ENCODE data around the gene CENPK.

Gene CENPK

GRCh38 chr5:65479527-65479926, 83.4 kb downstream of the CENPK start:
- no peak for DNase-seq (ENCODE audit: extremely low spot score)
- ChIA-PET POLR2A (interaction anchor here (1.1 kb wide), 1 partner anchor 409 kb away, joined by 3 read pairs; no protein-coding TSS in a partner anchor), CTCF (no interaction called here)
- TF ChIP-seq LEF1 (IDR thresholded peaks at IDR 0.05; ENCODE audit: borderline replicate concordance) (no peak), FOXM1 (IDR thresholded peaks at IDR 0.05; ENCODE audit: borderline replicate concordance) (no peak), FOXK2 (IDR thresholded peaks at IDR 0.05) (no peak), ELF4 (IDR thresholded peaks at IDR 0.05) (no peak), HDGF (IDR thresholded peaks at IDR 0.05; ENCODE audit: borderline replicate concordance) (no peak), SUZ12 (IDR thresholded peaks at IDR 0.05) (no peak), CTBP1 (IDR thresholded peaks at IDR 0.05; ENCODE audit: borderline replicate concordance) (no peak), NFRKB (IDR thresholded peaks at IDR 0.05) (no peak), L3MBTL2 (conservative IDR thresholded peaks at IDR 0.05) (no peak), SP1 (IDR thresholded peaks at IDR 0.05) (no peak), FOXA1 (IDR thresholded peaks at IDR 0.05) (no peak), ZNF384 (IDR thresholded peaks at IDR 0.05) (no peak), ARNT (IDR thresholded peaks at IDR 0.05) (no peak)

GRCh38 chr5:65478336-65478735, 84.6 kb downstream of the CENPK start:
- CTCF ChIA-PET: interaction anchor here (0.6 kb wide), 1 partner anchor 258 kb away, joined by 3 read pairs; no protein-coding TSS in a partner anchor
- POLR2A ChIA-PET: no interaction called here
- TF ChIP-seq FOXM1 (IDR thresholded peaks at IDR 0.05; ENCODE audit: borderline replicate concordance) (no peak), FOXK2 (IDR thresholded peaks at IDR 0.05) (no peak), ZNF384 (IDR thresholded peaks at IDR 0.05) (no peak), HDGF (IDR thresholded peaks at IDR 0.05; ENCODE audit: borderline replicate concordance) (no peak), TARDBP (IDR thresholded peaks at IDR 0.05) (no peak), ELF4 (IDR thresholded peaks at IDR 0.05) (no peak), ARNT (IDR thresholded peaks at IDR 0.05) (no peak), SP1 (IDR thresholded peaks at IDR 0.05) (no peak), FOXA1 (IDR thresholded peaks at IDR 0.05) (no peak), BHLHE40 (IDR thresholded peaks at IDR 0.05; ENCODE audit: borderline replicate concordance) (no peak), L3MBTL2 (conservative IDR thresholded peaks at IDR 0.05) (no peak), CTBP1 (IDR thresholded peaks at IDR 0.05; ENCODE audit: borderline replicate concordance) (no peak), PKNOX1 (IDR thresholded peaks at IDR 0.05) (no peak)
- DNase-seq (ENCODE audit: extremely low spot score): no peak

- no peak for TF ChIP-seq ARNT (IDR thresholded peaks at IDR 0.05)
- no peak for TF ChIP-seq ZNF384 (IDR thresholded peaks at IDR 0.05)
- no peak for TF ChIP-seq CTBP1 (IDR thresholded peaks at IDR 0.05; ENCODE audit: borderline replicate concordance)
- no peak for TF ChIP-seq FOXK2 (IDR thresholded peaks at IDR 0.05)
- no peak for TF ChIP-seq L3MBTL2 (conservative IDR thresholded peaks at IDR 0.05)
- no peak for TF ChIP-seq HDGF (IDR thresholded peaks at IDR 0.05; ENCODE audit: borderline replicate concordance)
- TF ChIP-seq ELF4 (IDR thresholded peaks at IDR 0.05): no peak
- no peak for TF ChIP-seq LEF1 (IDR thresholded peaks at IDR 0.05; ENCODE audit: borderline replicate concordance)
- TF ChIP-seq BHLHE40 (IDR thresholded peaks at IDR 0.05; ENCODE audit: borderline replicate concordance): no peak
- TF ChIP-seq SP1 (IDR thresholded peaks at IDR 0.05): no peak
- TF ChIP-seq TARDBP (IDR thresholded peaks at IDR 0.05): no peak
- TF ChIP-seq SUZ12 (IDR thresholded peaks at IDR 0.05): no peak
- no peak for TF ChIP-seq FOXM1 (IDR thresholded peaks at IDR 0.05; ENCODE audit: borderline replicate concordance)
- no peak for TF ChIP-seq FOXA1 (IDR thresholded peaks at IDR 0.05)
- no peak for TF ChIP-seq PKNOX1 (IDR thresholded peaks at IDR 0.05)
- no peak for TF ChIP-seq NFRKB (IDR thresholded peaks at IDR 0.05)
- ChIA-PET POLR2A (no interaction called here), CTCF (no interaction called here)
- DNase-seq (ENCODE audit: extremely low spot score): no peak
Observed at GRCh38 chr5:65475895-65476294, 87.1 kb downstream of the CENPK start.

DNA sequence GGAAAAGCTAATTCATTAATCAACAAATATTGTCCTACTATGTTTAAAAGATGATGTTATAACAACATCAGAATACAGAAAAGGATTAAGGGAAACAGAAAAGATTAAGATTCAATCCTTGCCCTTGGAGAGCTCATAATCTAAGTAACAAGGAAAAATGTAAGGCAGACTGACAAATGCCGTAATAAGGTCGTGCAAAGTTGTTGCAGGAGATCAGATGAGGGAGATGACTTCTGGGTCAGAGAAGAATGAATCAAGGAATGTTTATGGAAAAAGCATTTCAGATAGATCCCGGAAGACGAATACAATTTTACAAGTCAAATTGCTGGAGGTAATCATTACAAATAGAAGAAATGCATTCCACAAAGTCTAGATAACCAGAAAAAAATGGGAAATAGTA, 87.6 kb downstream of the CENPK start:
- TF ChIP-seq SUZ12 (IDR thresholded peaks at IDR 0.05): no peak
- no peak for TF ChIP-seq FOXA1 (IDR thresholded peaks at IDR 0.05)
- no peak for TF ChIP-seq HDGF (IDR thresholded peaks at IDR 0.05; ENCODE audit: borderline replicate concordance)
- TF ChIP-seq SP1 (IDR thresholded peaks at IDR 0.05): no peak
- no peak for TF ChIP-seq ZNF384 (IDR thresholded peaks at IDR 0.05)
- no peak for TF ChIP-seq L3MBTL2 (conservative IDR thresholded peaks at IDR 0.05)
- TF ChIP-seq LEF1 (IDR thresholded peaks at IDR 0.05; ENCODE audit: borderline replicate concordance): no peak
- TF ChIP-seq ELF4 (IDR thresholded peaks at IDR 0.05): no peak
- TF ChIP-seq TARDBP (IDR thresholded peaks at IDR 0.05): no peak
- no peak for TF ChIP-seq FOXM1 (IDR thresholded peaks at IDR 0.05; ENCODE audit: borderline replicate concordance)
- no peak for TF ChIP-seq BHLHE40 (IDR thresholded peaks at IDR 0.05; ENCODE audit: borderline replicate concordance)
- TF ChIP-seq PKNOX1 (IDR thresholded peaks at IDR 0.05): no peak
- no peak for TF ChIP-seq FOXK2 (IDR thresholded peaks at IDR 0.05)
- CTCF ChIA-PET: no interaction called here
- DNase-seq (ENCODE audit: extremely low spot score): no peak
- POLR2A ChIA-PET: no interaction called here

DNA sequence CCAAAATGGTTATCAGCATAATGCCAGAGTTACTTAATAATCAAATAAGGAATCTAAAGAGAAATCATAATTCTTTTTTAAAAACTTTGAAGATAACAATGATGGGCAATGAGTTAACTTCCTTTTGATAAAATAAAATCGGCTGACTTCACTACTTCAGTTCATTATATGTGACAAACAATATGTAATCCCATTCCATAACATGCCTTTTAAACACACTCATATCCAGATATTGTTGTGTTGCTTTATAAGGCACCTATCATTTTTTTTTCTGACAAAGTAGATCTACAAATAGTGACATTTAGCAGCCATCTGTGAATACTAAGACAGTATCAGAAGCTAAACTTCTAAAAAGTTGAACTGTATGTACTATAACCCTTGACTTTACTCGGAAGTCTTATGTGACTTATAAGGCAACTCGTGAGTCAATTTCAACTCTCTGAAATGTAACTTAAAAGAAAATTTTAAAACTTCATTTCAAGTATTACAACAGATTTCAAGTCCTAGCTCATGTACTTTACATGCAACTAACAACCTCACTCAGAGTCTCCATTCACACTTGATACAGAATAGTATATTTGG, 88.7 kb downstream of the CENPK start:
- no peak for TF ChIP-seq TARDBP (IDR thresholded peaks at IDR 0.05)
- TF ChIP-seq NFRKB (IDR thresholded peaks at IDR 0.05): no peak
- no peak for TF ChIP-seq ELF4 (IDR thresholded peaks at IDR 0.05)
- TF ChIP-seq ZNF384 (IDR thresholded peaks at IDR 0.05): no peak
- no peak for TF ChIP-seq HDGF (IDR thresholded peaks at IDR 0.05; ENCODE audit: borderline replicate concordance)
- no peak for TF ChIP-seq BHLHE40 (IDR thresholded peaks at IDR 0.05; ENCODE audit: borderline replicate concordance)
- no peak for TF ChIP-seq SUZ12 (IDR thresholded peaks at IDR 0.05)
- no peak for TF ChIP-seq ARNT (IDR thresholded peaks at IDR 0.05)
- TF ChIP-seq SP1 (IDR thresholded peaks at IDR 0.05): no peak
- no peak for TF ChIP-seq LEF1 (IDR thresholded peaks at IDR 0.05; ENCODE audit: borderline replicate concordance)
- TF ChIP-seq L3MBTL2 (conservative IDR thresholded peaks at IDR 0.05): no peak
- TF ChIP-seq FOXK2 (IDR thresholded peaks at IDR 0.05): no peak
- TF ChIP-seq PKNOX1 (IDR thresholded peaks at IDR 0.05): no peak
- TF ChIP-seq FOXM1 (IDR thresholded peaks at IDR 0.05; ENCODE audit: borderline replicate concordance): no peak
- no peak for TF ChIP-seq FOXA1 (IDR thresholded peaks at IDR 0.05)
- no peak for TF ChIP-seq CTBP1 (IDR thresholded peaks at IDR 0.05; ENCODE audit: borderline replicate concordance)
- CTCF ChIA-PET: no interaction called here
- POLR2A ChIA-PET: no interaction called here
- no peak for DNase-seq (ENCODE audit: extremely low spot score)
